Muscle layer of duodenum (tissue), 2 donors: ENCODE data around the gene SLC25A23.
A peak's percentile ranks its signal among the peaks of the same experiment; 100 is the strongest.

Source experiments
- H3K27ac ChIP-seq: one replicate; pipeline ENCODE4 v1.7.0; 2013; ENCODE audit warnings: mild to moderate bottlenecking, low read length
- H3K27me3 ChIP-seq: one replicate; pipeline ENCODE4 v1.7.0; 2013; ENCODE audit warnings: low read depth, mild to moderate bottlenecking, control low read depth, low read length
- H3K36me3 ChIP-seq, 2 donors: one replicate each; pipeline ENCODE4 v1.7.0; 2013; ENCODE audit warnings: low read length in 2 of 2, control low read depth in 1 of 2, mild to moderate bottlenecking in 1 of 2; ENCODE audit not compliant: insufficient read depth in 2 of 2, control insufficient read depth in 1 of 2
- H3K4me1 ChIP-seq, 2 donors: one replicate each; pipeline ENCODE4 v1.7.0; 2013; ENCODE audit warnings: low read length in 2 of 2, mild to moderate bottlenecking in 2 of 2, control low read depth in 1 of 2, moderate library complexity in 1 of 2; ENCODE audit not compliant: insufficient read depth in 2 of 2, control insufficient read depth in 1 of 2
- H3K4me3 ChIP-seq, 2 donors: one replicate each; pipeline ENCODE4 v1.7.0; 2013; ENCODE audit warnings: low read length in 2 of 2, low read depth in 1 of 2, mild to moderate bottlenecking in 1 of 2
- H3K9me3 ChIP-seq, 2 donors: one replicate each; pipeline ENCODE4 v1.7.0; 2013; ENCODE audit warnings: low read length in 2 of 2, control low read depth in 1 of 2, mild to moderate bottlenecking in 1 of 2; ENCODE audit not compliant: control insufficient read depth in 1 of 2
- donor health status: healthy.

SLC25A23 gene

DNA sequence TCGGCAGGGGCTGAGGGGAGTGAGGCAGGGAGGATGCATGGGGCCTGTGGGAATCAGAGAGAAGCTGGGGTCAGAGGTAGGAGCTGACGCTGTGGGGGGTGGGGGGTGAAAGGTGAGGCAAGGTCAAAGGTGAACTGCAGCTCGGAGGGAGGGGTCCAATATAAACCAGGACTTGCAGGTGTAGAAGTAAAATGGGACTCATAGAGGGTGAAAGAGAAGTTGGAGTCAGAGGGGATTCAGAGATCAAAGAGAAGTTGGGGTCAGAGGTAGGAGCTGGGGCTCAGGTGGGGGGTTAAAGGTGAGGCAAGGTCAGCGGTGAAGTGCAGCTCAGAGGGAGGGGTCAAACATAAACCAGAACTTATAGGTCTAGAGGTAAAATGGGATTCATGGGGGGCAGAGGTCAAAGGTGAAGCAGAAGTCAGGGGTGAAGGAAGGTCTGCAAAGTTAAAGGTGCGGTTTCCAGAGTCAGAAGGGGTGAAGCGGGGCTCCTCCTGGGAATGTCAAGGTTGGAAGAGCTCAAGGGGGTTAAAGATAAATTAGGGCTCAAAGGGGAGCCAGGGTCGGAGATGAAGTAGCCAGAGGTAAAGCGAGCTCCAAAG lies 34.9 kb upstream of the SLC25A23 start:
- Histone ChIP-seq H3K4me1 (no peaks in the 10 kb centered on the region), H3K27me3 (no peaks in the 10 kb centered on the region), H3K9me3 (peaks cover 5 to 11% of the 10 kb centered on the region in 2 donors), H3K27ac (no peak overlapping the region), H3K36me3 (no peaks in the 10 kb centered on the region), H3K4me3 (no peak overlapping the region)

DNA sequence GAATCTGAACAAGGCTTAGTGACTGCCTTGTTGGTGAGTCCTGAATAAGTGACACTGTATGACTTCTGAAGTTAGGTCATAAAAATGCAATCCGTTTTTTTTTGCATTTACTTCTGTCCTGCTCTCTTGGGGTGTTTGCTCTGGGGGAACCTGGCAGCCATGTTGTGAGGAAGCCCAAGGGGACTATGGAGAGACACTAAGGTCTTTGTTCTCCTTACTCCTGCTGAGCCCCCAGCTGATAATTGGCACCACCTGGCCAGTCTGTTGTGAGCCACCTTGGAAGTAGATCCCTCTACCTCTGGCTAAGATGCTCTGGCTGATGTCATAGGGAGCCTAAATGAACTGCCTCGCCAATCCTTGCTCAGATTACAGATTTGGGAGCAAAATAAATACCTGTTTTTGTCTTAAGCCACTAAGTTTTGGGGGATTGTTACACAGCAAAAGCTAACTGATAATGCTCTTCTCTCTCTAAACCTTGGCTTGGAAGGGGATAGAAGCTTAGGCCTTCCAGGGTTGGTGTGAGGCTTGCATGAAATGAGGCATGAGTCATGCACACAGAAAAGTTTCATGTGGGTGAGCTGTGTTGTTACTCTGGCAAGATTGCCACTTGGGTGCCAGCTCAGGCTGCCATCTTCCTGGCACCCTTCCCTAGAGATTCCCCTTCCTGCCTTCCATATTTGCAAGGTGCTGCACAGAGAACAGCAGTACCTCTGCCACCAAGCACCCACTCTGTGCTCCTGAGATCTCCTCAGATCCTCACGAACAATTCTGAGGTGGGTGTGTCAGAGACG lies 32.4 kb upstream of the SLC25A23 start:
- H3K4me3 ChIP-seq: no peak overlapping the region
- no peak overlapping the region for H3K27ac ChIP-seq
- H3K9me3 ChIP-seq: peaks cover 5 to 11% of the 10 kb centered on the region in 2 donors
- no peaks in the 10 kb centered on the region for H3K36me3 ChIP-seq
- no peaks in the 10 kb centered on the region for H3K4me1 ChIP-seq
- H3K27me3 ChIP-seq: no peaks in the 10 kb centered on the region

DNA sequence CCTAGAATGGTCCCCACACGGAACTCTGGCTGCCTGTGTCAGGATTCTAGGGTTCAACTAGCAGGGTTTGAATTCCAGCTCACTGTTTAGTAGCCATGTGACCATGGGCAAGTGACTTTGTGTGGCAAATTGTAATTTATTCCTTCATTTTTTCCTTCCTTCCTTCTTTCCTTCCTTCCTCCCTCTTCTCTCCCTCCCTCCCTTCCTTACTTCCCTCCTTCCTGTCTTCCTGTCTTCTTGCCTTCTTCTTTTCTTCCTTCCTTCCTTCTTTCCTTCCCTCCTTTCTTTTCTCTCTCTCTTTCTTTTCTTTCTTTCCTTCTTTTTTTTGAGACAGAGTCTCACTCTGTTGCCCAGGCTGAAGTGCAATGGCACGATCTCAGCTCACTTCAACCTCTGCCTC lies 30.5 kb upstream of the SLC25A23 start:
- Histone ChIP-seq H3K9me3 (peaks cover 5 to 11% of the 10 kb centered on the region in 2 donors), H3K36me3 (no peaks in the 10 kb centered on the region), H3K27me3 (no peaks in the 10 kb centered on the region), H3K4me3 (no peak overlapping the region), H3K4me1 (no peaks in the 10 kb centered on the region), H3K27ac (no peak overlapping the region)

DNA sequence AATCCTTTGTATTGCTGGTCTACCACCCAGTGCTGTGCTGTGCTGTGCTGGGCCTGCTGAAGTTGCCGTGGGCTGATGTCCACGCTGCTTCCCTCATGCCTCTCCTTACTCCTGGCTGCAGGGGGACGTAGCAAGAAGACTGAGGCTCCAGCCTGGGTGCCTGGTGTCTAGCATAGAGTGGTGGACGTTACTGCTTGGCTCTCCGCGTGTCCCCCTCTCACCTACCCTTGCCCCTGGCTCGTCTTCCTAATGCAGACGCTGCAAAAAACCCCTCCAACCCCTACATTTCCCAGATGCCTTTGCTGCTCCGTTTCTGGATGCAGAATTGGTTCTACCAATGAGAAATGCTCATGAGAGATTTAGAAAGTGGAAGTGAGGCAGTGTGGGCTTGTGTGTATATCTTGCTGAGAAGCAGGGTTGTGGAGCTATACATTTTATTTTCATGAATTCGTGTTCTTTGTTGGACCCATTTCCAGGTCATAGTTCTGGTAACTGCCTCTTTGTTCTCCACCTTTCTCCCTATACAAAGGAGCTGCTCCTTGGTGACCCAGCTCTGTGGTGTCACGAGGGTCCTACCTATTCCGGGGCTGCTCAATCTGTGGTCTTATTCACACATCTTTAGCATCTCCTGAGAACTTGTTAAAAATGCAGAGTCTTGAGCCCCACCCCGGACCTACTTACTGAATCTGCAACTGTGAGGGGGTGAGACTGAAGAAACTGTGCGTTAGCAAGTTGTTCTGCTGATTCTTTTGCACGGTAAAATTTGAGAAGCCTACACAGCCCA lies 29.9 kb upstream of the SLC25A23 start:
- no peaks in the 10 kb centered on the region for H3K36me3 ChIP-seq
- H3K9me3 ChIP-seq: peaks cover 5 to 11% of the 10 kb centered on the region in 2 donors
- no peak overlapping the region for H3K4me3 ChIP-seq
- no peaks in the 10 kb centered on the region for H3K27me3 ChIP-seq
- no peak overlapping the region for H3K27ac ChIP-seq
- H3K4me1 ChIP-seq: no peaks in the 10 kb centered on the region

DNA sequence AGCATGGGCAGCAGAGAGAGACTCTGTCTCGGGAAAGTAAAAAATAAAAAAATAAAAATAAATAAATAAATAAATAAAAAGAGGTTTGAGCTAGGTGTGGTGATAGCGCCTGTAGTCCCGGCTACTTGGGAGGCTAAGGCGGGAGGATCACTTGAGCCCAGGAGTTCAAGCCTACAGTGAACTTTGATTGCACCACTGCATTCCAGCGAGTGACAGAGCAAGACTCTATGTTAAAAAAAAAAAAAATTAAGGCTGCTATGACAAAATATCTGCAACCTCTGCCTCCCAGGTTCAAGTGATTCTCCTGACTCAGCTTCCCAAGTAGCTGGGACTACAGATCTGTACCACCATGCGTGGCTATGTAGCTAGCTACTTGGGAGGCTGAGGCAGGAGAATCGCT lies 25.2 kb upstream of the SLC25A23 start:
- no peak overlapping the region for H3K27ac ChIP-seq
- H3K4me1 ChIP-seq: no peaks in the 10 kb centered on the region
- peaks cover 3% of the 10 kb centered on the region for H3K27me3 ChIP-seq
- no peaks in the 10 kb centered on the region for H3K9me3 ChIP-seq
- H3K36me3 ChIP-seq: no peaks in the 10 kb centered on the region
- no peak overlapping the region for H3K4me3 ChIP-seq

DNA sequence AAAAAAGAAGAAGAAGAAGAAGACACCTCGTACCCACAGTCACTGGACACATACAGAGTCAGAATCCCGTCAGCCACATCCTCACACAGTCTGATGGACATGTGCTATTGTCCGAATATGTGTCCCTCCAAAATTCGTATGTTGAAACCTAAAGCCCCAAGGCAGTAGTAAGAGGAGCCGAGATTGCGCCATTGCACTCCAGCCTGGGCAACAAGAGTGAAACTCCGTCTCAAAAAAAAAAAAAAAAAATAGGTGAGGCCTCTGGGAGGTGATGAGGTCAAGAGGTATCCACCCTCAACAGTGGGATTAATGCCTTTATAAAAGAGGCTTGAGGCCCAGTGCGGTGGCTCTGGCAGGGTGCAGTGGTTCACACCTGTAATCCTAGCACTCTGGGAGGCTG lies 24.6 kb upstream of the SLC25A23 start:
- Histone ChIP-seq H3K36me3 (no peaks in the 10 kb centered on the region), H3K4me3 (no peak overlapping the region), H3K27ac (no peak overlapping the region), H3K4me1 (no peaks in the 10 kb centered on the region), H3K9me3 (no peaks in the 10 kb centered on the region), H3K27me3 (peaks cover 3% of the 10 kb centered on the region)

DNA sequence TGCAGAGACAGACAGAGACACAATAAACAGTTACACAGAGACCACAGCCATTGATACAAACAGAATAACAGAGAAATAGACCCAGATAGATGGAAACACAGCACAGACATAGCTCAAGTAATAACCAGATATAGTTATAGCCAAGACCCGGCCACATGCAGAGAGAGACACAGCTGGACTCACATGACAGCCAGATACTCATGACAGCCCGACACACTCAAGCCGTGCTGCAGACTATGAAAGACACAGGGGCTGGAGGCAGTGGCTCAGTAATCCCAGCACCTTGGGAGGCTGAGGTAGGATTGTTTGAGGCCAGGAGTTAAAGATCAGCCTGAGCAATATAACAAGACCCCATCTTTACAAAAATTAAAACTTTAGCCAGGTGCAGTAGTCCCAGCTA lies 23.6 kb upstream of the SLC25A23 start:
- H3K4me1 ChIP-seq: no peaks in the 10 kb centered on the region
- H3K9me3 ChIP-seq: no peaks in the 10 kb centered on the region
- H3K36me3 ChIP-seq: no peaks in the 10 kb centered on the region
- peaks cover 3% of the 10 kb centered on the region for H3K27me3 ChIP-seq
- no peak overlapping the region for H3K27ac ChIP-seq
- no peak overlapping the region for H3K4me3 ChIP-seq

DNA sequence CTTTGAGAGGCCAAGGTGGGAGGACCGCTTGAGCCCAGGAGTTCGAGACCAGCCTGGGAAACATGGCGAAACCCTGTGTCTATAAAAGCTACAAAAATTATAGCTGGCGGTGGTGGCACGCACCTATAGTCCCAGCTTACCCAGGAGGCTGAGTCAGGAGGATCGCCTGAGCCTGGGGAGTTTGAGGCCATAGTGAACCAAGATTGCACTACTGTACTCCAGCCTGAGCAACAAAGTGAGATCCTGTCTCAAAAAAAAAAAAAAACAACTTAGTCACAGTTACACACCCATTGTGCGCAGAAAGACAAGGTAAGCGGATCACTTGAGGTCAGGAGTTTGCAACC lies 22.7 kb upstream of the SLC25A23 start:
- no peak overlapping the region for H3K4me3 ChIP-seq
- no peak overlapping the region for H3K27ac ChIP-seq
- no peaks in the 10 kb centered on the region for H3K36me3 ChIP-seq
- no peaks in the 10 kb centered on the region for H3K9me3 ChIP-seq
- H3K4me1 ChIP-seq: no peaks in the 10 kb centered on the region
- peaks cover 3% of the 10 kb centered on the region for H3K27me3 ChIP-seq

DNA sequence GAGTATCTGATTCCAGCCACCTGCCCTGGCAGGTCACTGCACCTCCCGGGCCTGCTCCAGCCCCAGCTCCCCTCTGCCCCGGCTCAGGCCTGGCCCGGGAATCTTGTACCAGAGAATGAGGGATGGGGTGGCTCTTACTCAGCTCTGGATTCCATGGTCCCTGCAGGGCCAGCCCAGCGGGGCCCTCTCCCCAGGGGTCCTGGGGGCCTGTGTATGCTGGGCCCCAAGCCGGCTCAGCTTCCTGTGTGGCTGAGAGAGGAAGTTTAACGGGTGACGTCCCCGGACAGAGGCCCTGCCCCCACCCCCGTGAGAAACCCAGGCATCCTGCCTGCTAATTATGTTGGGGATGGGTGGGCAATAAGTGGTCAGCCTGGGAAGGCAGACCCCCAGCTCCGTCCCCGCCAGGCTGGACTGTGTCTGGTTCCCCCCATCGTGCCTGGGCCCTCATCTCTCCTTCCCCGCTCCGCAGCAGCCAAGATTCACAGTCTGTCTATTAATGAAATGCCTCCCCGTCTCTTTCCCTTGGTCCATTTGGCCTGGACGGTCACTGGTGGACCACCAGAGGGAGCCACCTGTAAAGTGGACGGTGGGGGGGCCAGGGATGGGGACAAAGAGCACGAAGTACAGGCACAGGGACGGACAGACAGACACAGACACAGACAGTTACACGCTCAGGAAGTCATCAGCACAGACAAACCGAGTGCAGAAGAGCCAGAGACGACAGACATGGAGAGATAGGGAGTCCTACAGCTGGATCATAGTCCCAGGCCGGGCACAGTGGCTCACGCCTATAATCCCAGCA lies 22.1 kb upstream of the SLC25A23 start, which contains the start of gene DENND1C:
Gene DENND1C (minus strand): TSS at position 247 of the 802 bp plus-strand sequence. CDS start 92 bp downstream, at position 155.
- Histone ChIP-seq H3K4me3 (peak within 1 kb of the TSS; percentile 20 to 52), H3K27ac (no peak within 1 kb of the TSS), H3K36me3 (no peaks in the 10 kb centered on the region), H3K9me3 (no peaks in the 10 kb centered on the region), H3K27me3 (peaks cover 7% of the 10 kb centered on the region), H3K4me1 (peaks cover 0 to 2% of the 10 kb centered on the region in 2 donors)

DNA sequence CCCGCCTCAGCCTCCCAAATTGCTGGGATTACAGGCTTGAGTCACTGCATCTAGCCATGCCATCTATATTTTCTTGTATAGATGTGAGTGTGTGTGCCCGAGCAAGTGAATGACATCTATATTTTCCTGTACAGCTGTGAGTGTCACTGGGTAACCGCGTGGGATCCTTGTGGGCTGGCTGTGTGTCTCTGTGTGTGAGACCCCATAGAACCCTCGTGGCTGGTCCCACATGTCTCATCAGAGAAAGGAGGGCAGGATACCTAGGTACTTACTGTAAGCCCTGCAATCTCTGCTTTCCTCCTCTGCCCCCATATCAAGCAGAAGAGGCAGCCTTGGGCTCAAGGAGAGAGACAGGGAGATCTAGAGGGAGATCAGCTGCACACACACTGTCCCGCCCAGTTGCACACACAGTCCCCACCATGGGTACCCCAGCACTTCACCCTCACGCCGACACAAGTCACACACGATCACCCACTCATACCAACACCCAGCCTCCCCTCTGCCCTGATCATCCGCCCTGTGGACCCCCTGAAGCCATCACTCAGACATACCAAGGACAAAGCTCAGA lies 21.3 kb upstream of the SLC25A23 start:
- Histone ChIP-seq H3K36me3 (no peaks in the 10 kb centered on the region), H3K4me3 (peak overlapping the region; percentile 20 to 52), H3K9me3 (no peaks in the 10 kb centered on the region), H3K27me3 (peaks cover 15% of the 10 kb centered on the region), H3K4me1 (peaks cover 0 to 10% of the 10 kb centered on the region in 2 donors), H3K27ac (no peak overlapping the region)
